Natural killer cell (primary cell): ENCODE data around the gene PHLDA2. TPM values are rescaled to one million over a fixed set of nuclear protein-coding genes. Genes with fewer than 3 reads are reported as not detected.

Source experiments
- ATAC-seq, 3 donors: fragments of 150-1000 bp in 2 of 3; fragments of 200-7000 bp in 1 of 3; cut with Tn5 transposase; 1 replicate in 1 of 3; 2 replicates in 2 of 3; pipeline ENCODE4 v1.10.0; 2021; ENCODE audit warnings: mild to moderate bottlenecking in 2 of 3, moderate library complexity in 2 of 3
- DNase-seq, 2 donors: peaks; one replicate each; pipeline versions ENCODE4 v3.0.0 to v3.0.0-alpha.2; 2013 to 2021; ENCODE audit warnings: mixed read lengths in 1 of 2
- H3K27ac ChIP-seq: one replicate; pipeline ENCODE4 v1.5.1; 2013; ENCODE audit warnings: mild to moderate bottlenecking, low read length
- H3K27me3 ChIP-seq: one replicate; pipeline ENCODE4 v1.6.1; 2013; ENCODE audit warnings: low read length; ENCODE audit not compliant: control insufficient read depth, insufficient read depth
- H3K36me3 ChIP-seq: one replicate; pipeline ENCODE4 v1.6.1; 2013; ENCODE audit warnings: low read length; ENCODE audit not compliant: control insufficient read depth, insufficient read depth
- H3K4me1 ChIP-seq: one replicate; pipeline ENCODE4 v1.6.1; 2013; ENCODE audit warnings: low read length; ENCODE audit not compliant: control insufficient read depth, insufficient read depth
- H3K4me3 ChIP-seq: one replicate; pipeline ENCODE4 v1.5.1; 2013; ENCODE audit warnings: low read length
- H3K9me3 ChIP-seq: one replicate; pipeline ENCODE4 v1.6.1; 2013; ENCODE audit warnings: low read length; ENCODE audit not compliant: control insufficient read depth, insufficient read depth
- H3K27ac Mint-ChIP-seq, 2 donors: one replicate each; pipeline ENCODE4 v1.8.0; 2022; ENCODE audit warnings: mild to moderate bottlenecking in 2 of 2, mixed read lengths in 2 of 2, moderate library complexity in 1 of 2
- H3K27me3 Mint-ChIP-seq, 2 donors: one replicate each; pipeline ENCODE4 v1.8.0; 2022; ENCODE audit warnings: low read depth in 2 of 2, mixed read lengths in 2 of 2
- H3K36me3 Mint-ChIP-seq: one replicate; pipeline ENCODE4 v1.8.0; 2022; ENCODE audit warnings: mixed read lengths
- H3K4me1 Mint-ChIP-seq, 2 donors: one replicate each; pipeline ENCODE4 v1.8.0; 2022; ENCODE audit warnings: mixed read lengths in 2 of 2
- H3K4me3 Mint-ChIP-seq: one replicate; pipeline ENCODE4 v1.8.0; 2022; ENCODE audit warnings: mild to moderate bottlenecking, moderate library complexity, mixed read lengths
- H3K9me3 Mint-ChIP-seq, 2 donors: one replicate each; pipeline ENCODE4 v1.8.0; 2022; ENCODE audit warnings: mixed read lengths in 2 of 2
- WGBS: methylation state at CpG from one replicate; pipeline ENCODE4 v1.1.7; 2013; ENCODE audit warnings: missing lambda C conversion rate; ENCODE audit not compliant: insufficient coverage; 5-methylcytosine and 5-hydroxymethylcytosine counted together
- intact Hi-C: fragments of 100-400 bp; cut with micrococcal nuclease; formaldehyde crosslinking; loops from one replicate; pipeline ENCODE4 v1.14.2; 2022
- total RNA-seq, 4 donors: library from RNA; stranded (reverse); fragments of 120-200 nt in 1 of 4; gene quantifications; one replicate each; pipeline versions ENCODE4 v1.2.3 to v1.2.4, GENCODE V29; 2013 to 2022
- TF ChIP-seq, protein P1 (sequence below): fragments of 200-600 bp; IDR thresholded peaks from one replicate; pipeline ENCODE4 v1.8.0; 2022; ENCODE audit warnings: antibody characterized with exemption

Gene PHLDA2
- total RNA-seq, 3 donors from 2014 or later (not counting 1 experiment from before 2014, with no cell fraction given): 0.79 to 3.2 (median 2.2) TPM

DNA sequence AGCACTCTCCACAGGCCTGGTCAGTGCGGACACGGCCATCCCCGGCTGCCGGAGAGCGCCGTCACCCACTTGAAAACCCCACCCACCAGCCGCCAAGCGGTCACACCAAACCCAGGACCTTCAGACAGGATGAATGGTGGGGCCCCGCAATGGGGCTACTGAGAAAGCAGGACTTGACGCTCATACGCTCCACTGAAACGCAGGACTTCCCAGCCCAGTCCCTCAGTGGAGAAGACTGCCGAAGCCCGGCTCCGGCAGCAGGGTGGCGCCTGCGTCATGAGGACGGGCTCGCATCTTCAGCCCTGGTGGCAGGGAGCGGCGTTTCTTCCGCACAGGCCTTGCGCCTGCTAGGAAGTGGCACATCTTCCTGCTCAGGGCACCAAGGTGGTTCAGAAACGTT lies 15.3 kb upstream of the PHLDA2 start:
- ATAC-seq: no peak
- H3K4me1 ChIP-seq: peaks cover 30% of the 10 kb centered on the region
- no peaks in the 10 kb centered on the region for H3K9me3 ChIP-seq
- no peak overlapping the region for H3K4me3 ChIP-seq
- H3K27ac Mint-ChIP-seq: peak overlapping the region; percentile 34 to 81
- TF ChIP-seq, protein P1, sequence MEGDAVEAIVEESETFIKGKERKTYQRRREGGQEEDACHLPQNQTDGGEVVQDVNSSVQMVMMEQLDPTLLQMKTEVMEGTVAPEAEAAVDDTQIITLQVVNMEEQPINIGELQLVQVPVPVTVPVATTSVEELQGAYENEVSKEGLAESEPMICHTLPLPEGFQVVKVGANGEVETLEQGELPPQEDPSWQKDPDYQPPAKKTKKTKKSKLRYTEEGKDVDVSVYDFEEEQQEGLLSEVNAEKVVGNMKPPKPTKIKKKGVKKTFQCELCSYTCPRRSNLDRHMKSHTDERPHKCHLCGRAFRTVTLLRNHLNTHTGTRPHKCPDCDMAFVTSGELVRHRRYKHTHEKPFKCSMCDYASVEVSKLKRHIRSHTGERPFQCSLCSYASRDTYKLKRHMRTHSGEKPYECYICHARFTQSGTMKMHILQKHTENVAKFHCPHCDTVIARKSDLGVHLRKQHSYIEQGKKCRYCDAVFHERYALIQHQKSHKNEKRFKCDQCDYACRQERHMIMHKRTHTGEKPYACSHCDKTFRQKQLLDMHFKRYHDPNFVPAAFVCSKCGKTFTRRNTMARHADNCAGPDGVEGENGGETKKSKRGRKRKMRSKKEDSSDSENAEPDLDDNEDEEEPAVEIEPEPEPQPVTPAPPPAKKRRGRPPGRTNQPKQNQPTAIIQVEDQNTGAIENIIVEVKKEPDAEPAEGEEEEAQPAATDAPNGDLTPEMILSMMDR: no peak
- no peaks in the 10 kb centered on the region for H3K27me3 Mint-ChIP-seq
- H3K27ac ChIP-seq: no peak overlapping the region
- peaks cover 48% of the 10 kb centered on the region for H3K36me3 ChIP-seq
- peaks cover 25 to 27% of the 10 kb centered on the region in 2 donors for H3K4me1 Mint-ChIP-seq
- DNase-seq: no peak
- no peaks in the 10 kb centered on the region for H3K27me3 ChIP-seq
- intact Hi-C loops: no loop called here
- WGBS: 94% methylated on average over 24 of the region's 24 CpGs
- H3K4me3 Mint-ChIP-seq: no peak overlapping the region
- no peaks in the 10 kb centered on the region for H3K36me3 Mint-ChIP-seq
- no peaks in the 10 kb centered on the region for H3K9me3 Mint-ChIP-seq

DNA sequence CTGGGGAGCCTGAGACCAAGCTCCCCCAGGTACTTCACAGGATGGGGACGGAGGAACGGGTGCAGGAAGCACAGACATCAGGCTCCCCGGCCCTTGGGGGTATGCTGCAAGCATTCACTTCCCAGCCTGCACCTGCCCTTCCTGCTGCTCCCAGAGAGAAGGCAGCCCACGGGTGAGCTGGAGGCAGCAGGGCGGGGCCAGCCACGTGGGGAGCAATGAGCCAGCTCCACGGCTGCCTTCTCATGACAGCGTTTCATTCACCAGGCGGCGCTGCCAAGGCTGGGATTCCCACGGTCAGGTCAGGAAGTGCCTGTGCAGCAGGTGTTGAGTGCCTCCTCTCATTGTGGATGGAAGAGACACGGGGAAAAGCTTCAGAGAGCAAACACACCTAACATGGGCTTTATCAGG lies 14.5 kb upstream of the PHLDA2 start:
- intact Hi-C loops: no loop called here
- Histone ChIP-seq H3K9me3 (peaks cover 3% of the 10 kb centered on the region), H3K36me3 (peaks cover 39% of the 10 kb centered on the region), H3K27ac (no peak overlapping the region), H3K27me3 (no peaks in the 10 kb centered on the region), H3K4me1 (peaks cover 30% of the 10 kb centered on the region), H3K4me3 (no peak overlapping the region)
- peak in 1 of 2 donors; percentile 56 for DNase-seq
- peaks cover 1% of the 10 kb centered on the region in 2 donors for H3K9me3 Mint-ChIP-seq
- WGBS: 77% methylated on average over 12 of the region's 12 CpGs
- ATAC-seq: no peak
- H3K27me3 Mint-ChIP-seq: no peaks in the 10 kb centered on the region
- H3K27ac Mint-ChIP-seq: peak overlapping the region; percentile 21 to 81
- no peak overlapping the region for H3K4me3 Mint-ChIP-seq
- H3K36me3 Mint-ChIP-seq: peaks cover 3% of the 10 kb centered on the region
- H3K4me1 Mint-ChIP-seq: peaks cover 25 to 34% of the 10 kb centered on the region in 2 donors
- TF ChIP-seq, protein P1: no peak

DNA sequence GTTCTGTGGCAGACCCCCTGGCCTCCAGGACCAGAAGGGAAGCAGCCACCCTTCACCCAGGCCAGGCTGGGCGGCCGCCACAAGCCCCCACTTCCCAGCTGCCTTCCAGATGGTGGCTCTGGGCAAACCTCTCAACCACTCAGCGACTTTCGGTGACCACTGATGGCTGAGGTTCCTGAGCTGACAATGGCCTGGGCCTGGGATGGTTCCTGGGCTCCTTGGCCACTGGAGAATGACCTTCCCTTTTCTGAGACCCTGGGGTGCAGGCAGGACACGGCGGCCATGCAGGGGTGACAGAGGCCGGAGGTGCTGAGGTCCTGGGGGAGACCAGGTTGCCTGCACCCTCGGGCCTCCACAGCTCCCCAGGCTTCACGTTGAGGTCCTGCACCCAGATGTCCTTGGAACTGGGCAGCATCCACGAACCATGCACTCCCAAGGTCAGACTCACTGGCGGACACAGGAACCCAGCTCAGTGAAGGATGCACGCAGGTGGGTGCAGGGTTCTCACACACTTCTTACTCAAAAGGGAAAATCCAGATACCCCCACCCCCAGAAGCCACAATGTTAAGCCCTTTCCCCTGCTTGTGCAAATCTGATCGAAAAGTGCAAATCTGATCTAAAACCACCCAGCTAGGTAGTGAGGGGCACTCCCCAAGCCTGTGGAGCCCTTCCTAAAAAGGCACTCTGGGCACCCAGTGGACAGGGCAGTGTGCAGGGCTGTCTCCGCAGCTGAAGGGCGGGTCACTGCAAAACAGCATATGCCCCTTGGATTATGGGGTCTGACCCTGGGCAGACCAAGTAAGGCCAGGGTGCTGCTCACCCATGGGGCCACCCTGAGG lies 13.9 kb upstream of the PHLDA2 start:
- ATAC-seq (no peak), DNase-seq (no peak)
- no peak overlapping the region for H3K4me3 Mint-ChIP-seq
- peaks cover 7% of the 10 kb centered on the region for H3K36me3 Mint-ChIP-seq
- no peak overlapping the region for H3K27ac ChIP-seq
- peaks cover 30% of the 10 kb centered on the region for H3K4me1 ChIP-seq
- no peaks in the 10 kb centered on the region for H3K27me3 ChIP-seq
- intact Hi-C loops: no loop called here
- H3K4me3 ChIP-seq: no peak overlapping the region
- peaks cover 3% of the 10 kb centered on the region for H3K9me3 ChIP-seq
- peaks cover 5 to 7% of the 10 kb centered on the region in 2 donors for H3K9me3 Mint-ChIP-seq
- H3K36me3 ChIP-seq: peaks cover 33% of the 10 kb centered on the region
- 78% methylated on average over 15 of the region's 15 CpGs for WGBS
- H3K27ac Mint-ChIP-seq: peak overlapping the region; percentile 21 to 81
- peaks cover 25 to 40% of the 10 kb centered on the region in 2 donors for H3K4me1 Mint-ChIP-seq
- TF ChIP-seq, protein P1: no peak
- no peaks in the 10 kb centered on the region for H3K27me3 Mint-ChIP-seq
